Esophagus muscularis mucosa (tissue), 4 donors: ENCODE results near the gene VMAC.

Experiments used
- EP300 ChIP-seq: sonication (generic); formaldehyde crosslinking; IDR thresholded peaks from one replicate; pipeline ENCODE4 v1.6.1; 2017; ENCODE audit warnings: antibody characterized with exemption
- POLR2A ChIP-seq: fragments of 450-650 bp; IDR thresholded peaks from one replicate; pipeline ENCODE4 v1.6.1; 2017; ENCODE audit warnings: antibody characterized with exemption, moderate library complexity, mild to moderate bottlenecking, low read depth
- POLR2AphosphoS5 ChIP-seq, 2 donors: sonication (generic); formaldehyde crosslinking; IDR thresholded peaks; one replicate each; pipeline ENCODE4 v1.6.1; 2017; ENCODE audit warnings: antibody characterized with exemption in 2 of 2
- TF ChIP-seq, protein P1 (sequence below), 3 experiments: fragments of 200-600 bp in 2 of 3; fragments of 450-650 bp in 1 of 3; sonication (generic) in 2 of 3; IDR thresholded peaks; one replicate each; pipeline ENCODE4 v1.5.1; 2017 to 2019; ENCODE audit warnings: antibody characterized with exemption in 3 of 3, mild to moderate bottlenecking in 2 of 3, moderate library complexity in 1 of 3

DNA sequence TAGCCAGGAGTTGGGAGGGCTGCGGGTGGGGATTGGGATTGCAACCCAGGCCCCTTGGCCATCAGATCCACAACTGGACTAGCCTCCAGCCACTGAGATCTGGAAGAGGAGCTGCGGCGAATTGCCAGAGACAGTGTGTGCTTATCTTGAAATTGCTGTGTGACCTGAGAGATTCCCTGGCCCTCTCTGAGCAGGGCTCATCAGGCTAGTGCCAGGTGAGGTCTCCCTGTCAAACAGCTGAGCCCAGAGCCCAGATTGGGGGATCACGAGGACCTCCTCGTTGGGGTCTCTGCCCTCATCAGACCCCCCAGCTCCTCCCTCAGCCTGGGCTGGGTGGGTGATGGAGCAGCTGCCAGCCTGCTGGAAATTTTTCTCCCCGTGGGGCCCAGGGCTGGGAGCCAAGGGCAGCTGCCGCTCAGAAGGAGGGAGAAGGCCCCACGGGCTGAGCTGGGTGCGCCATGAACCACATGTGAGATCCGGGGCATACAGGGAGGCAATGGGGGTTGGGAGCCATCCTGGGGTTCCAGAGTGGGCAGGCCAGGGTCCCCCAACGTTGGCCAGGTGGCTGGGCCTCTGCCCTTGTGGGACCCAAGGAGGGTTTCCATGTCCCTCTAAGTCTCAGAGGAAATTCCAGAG is 41.5 kb upstream of the VMAC start:
- TF ChIP-seq, protein P1, sequence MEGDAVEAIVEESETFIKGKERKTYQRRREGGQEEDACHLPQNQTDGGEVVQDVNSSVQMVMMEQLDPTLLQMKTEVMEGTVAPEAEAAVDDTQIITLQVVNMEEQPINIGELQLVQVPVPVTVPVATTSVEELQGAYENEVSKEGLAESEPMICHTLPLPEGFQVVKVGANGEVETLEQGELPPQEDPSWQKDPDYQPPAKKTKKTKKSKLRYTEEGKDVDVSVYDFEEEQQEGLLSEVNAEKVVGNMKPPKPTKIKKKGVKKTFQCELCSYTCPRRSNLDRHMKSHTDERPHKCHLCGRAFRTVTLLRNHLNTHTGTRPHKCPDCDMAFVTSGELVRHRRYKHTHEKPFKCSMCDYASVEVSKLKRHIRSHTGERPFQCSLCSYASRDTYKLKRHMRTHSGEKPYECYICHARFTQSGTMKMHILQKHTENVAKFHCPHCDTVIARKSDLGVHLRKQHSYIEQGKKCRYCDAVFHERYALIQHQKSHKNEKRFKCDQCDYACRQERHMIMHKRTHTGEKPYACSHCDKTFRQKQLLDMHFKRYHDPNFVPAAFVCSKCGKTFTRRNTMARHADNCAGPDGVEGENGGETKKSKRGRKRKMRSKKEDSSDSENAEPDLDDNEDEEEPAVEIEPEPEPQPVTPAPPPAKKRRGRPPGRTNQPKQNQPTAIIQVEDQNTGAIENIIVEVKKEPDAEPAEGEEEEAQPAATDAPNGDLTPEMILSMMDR (IDR thresholded peaks at IDR 0.05): no peak
- no peak for TF ChIP-seq POLR2A
- TF ChIP-seq EP300: no peak
- TF ChIP-seq POLR2AphosphoS5 (IDR thresholded peaks at IDR 0.05): no peak
